ENCODE measurements around the gene AHCY.
"Not testable (repeated sequence)": the region's sequence is repeated elsewhere in the genome, so short reads cannot be mapped to it uniquely, and the experiment has no call there.

AHCY gene

GRCh38 chr20:34252431-34253086 lies 50.6 kb downstream of the AHCY start:
- not testable (repeated sequence) for DNase-seq

DNA sequence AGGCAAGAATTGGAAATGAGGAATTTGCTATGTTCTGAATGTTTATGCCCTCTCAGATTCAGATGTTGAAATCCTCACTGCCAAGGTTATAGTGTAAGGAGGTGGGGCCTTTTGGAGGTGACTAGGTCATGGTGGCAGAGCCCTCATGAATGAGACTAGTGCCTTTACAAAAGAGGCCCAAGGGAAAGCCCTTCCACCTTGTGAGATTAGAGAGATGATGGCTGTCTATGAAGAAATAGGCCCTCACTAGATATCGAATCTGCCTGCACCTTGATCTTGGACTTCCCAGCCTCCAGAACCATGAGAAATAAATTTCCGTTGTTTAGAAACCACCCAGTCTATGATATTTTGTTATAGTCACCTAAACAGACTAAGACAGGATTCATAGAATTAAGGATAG lies 51.5 kb downstream of the AHCY start:
- DNase-seq, result no peak

DNA sequence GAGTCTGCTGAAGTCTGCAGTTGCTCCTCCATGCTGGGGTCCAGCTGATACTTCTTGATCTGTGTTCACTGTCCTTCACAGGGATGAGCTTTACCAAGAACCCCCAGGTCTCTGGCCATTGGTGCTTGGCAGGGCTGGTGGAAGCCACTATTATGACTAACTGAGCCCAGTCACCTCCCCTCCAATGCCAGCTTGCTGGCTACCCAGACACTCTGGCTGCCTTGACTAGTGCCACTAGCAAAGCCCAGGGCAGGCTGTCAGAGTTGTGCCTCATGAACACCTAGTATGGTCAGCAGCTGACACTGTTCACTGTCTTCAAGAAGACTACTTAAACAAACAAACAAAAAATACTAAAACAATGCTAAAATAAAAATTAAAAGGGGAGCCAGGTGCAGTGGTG lies 53.1 kb downstream of the AHCY start:
- DNase-seq, result no peak

GRCh38 chr20:34249291-34249690 lies 53.9 kb downstream of the AHCY start:
- DNase-seq, result peak; percentile 80 to 84

- no peak for DNase-seq
Measured at GRCh38 chr20:34246126-34246626, 57.0 kb downstream of the AHCY start.

DNA sequence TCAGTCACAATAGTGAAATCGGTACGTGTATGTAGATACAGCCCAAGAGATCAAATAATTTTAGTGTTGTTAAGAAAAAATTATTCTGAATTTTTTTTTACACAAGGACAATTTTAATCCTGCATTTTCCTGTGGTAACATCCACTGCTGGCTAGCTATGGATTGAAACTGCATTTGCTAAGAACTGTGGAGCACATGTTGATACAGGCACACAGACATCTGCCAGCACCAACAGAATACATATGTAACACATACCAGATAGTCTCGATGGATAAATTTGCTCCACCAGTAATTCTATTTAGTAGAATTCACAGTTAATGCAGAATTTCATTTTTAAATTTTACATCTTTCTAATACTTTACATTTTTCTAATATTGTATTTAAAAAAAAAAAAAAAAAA lies 59.8 kb downstream of the AHCY start:
- DNase-seq, result no peak

DNA sequence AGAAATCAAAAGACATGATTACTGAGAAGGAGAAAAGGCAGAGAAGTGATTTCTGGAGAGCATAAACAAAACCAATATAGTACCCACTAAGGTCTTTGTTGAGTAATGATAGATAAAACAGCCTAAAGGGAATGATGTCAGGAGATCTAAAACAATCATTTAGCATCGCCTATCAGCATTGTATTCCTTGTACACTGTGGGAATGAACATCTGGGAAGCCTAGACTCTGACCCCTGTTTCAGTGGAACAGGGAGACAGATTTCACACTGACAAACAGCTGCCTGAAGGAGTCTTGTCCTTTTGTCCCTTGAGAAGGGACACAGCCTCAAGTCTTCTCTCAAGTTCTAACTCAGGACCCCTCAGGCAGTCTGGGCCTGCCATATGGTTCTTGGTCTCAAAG lies 60.3 kb downstream of the AHCY start:
- no peak for DNase-seq

GRCh38 chr20:34242015-34242414 lies 61.1 kb downstream of the AHCY start:
- not testable (repeated sequence) for DNase-seq

DNA sequence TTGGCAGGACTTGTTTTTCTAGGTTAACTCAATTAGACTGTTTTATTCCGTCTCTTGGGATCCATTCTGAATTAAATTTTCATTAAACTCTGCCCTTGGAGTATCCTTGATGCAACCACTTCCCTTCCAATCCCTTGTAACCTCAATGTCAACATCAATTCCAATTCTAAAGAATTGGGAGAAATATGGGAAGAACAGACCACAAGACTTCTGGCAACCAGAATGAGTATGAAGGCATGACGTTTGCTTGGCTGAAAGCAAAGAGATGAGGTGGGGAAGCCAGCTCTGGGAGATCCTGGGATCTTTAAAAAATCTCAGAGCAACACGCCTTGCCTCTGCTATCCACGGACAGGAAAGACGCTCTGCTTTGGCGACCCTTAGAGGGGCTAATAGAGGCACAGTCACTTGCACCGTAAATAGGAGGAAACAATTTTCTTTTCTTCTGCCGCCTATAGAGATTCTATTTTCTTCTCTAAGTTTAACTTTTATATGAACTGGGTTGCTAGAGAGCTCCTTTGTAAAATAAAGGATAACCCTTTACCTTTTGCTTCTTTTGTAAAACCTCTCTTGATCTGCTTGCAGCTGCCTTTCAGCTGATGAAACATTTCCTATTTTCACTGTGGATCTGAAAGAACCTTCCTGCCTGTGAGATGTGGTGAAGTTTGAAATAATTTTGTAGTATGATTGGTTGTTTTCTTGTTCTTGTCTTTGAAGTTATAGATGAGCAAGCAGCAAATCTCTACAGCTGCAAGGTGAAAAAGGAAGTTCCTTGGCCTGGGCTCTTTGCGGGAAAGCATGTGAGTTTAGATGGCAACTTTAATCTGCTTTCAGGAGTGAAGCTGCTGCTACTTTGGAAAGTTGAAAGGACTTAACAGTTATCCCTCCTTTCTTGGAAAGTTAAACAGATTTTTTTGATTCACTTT lies 62.2 kb downstream of the AHCY start, which contains the start of gene ASIP:
Gene ASIP (plus strand): TSS at position 731 of the 923 bp plus-strand sequence. CDS start 18,952 bp downstream, outside the sequence.
- DNase-seq, result no peak

DNA sequence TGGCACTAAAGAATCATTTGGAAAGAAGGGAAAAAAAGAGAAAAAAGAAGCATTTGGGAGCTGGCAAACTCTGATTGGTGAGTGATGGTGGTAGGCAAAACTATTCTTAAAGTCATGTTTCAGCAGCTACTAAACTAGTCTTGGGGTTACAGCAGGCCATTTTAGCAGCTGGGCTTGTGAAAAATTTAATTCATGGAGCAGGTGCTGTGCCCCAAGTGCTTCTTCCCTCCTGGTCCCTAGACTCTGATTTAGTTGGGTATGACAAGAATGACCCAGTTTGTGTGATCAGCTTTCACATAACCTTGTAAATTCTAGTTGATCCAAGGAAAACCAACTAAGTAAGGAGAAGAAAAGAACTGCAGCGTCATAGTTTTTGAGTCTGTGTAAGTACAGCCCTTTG lies 63.0 kb downstream of the AHCY start:
- DNase-seq, result no peak

- no peak for DNase-seq
Measured at GRCh38 chr20:34237942-34238341, 65.2 kb downstream of the AHCY start.

- DNase-seq, result no peak
Measured at GRCh38 chr20:34235875-34236274, 67.3 kb downstream of the AHCY start.

GRCh38 chr20:34233687-34234086 lies 69.5 kb downstream of the AHCY start:
- no peak for DNase-seq

- DNase-seq, result no peak
Measured at GRCh38 chr20:34232494-34233087, 70.6 kb downstream of the AHCY start.

DNA sequence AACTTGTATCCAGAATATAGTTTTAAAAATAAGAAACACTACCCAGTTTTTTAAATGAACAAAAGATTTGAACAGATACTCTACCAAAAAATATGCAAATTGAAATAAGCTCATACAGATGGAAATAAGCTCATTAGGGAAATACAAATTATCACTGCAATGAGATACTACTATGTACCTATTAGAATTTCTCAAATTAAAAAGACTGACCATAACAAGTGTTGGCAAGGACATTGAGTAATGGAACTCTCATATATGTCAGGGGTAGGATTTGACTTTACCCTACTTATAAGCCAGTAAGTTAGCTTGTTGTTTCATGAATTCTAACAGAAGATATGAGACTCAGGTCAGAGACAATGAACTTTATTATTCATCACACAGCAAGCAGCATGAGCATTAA lies 71.5 kb downstream of the AHCY start:
- no peak for DNase-seq
